ENCODE measurements around the gene MEIOB.

The MEIOB gene

GRCh38 chr16:1917665-1918350 lies 45.8 kb upstream of the MEIOB start:
- intact Hi-C loops (cut with DNase I; ENCODE audit: low total_unique reads): no loop called here
- Histone ChIP-seq H3K4me3 (no peak overlapping the region), H3K4me1 (peaks cover 0 to 14% (median 4%) of the 10 kb centered on the region in 4 donors), H3K27me3 (peaks cover 0 to 97% of the 10 kb centered on the region in 2 donors), H3K36me3 (no peaks in the 10 kb centered on the region), H3K27ac (no peak overlapping the region), H3K9me3 (no peaks in the 10 kb centered on the region)
- TF ChIP-seq CTCF (IDR thresholded peaks at IDR 0.05): no peak
- DNase-seq: no peak

- no peak for TF ChIP-seq CTCF (IDR thresholded peaks at IDR 0.05)
- intact Hi-C loops (cut with DNase I; ENCODE audit: low total_unique reads): no loop called here
- Histone ChIP-seq H3K9me3 (no peaks in the 10 kb centered on the region), H3K4me1 (peaks cover 0 to 14% (median 4%) of the 10 kb centered on the region in 4 donors), H3K36me3 (no peaks in the 10 kb centered on the region), H3K27me3 (peaks cover 0 to 92% of the 10 kb centered on the region in 2 donors), H3K4me3 (no peak overlapping the region), H3K27ac (no peak overlapping the region)
- no peak for DNase-seq
Observed at GRCh38 chr16:1917056-1917664, 45.2 kb upstream of the MEIOB start.

- no peak for DNase-seq
- H3K4me3 ChIP-seq: no peak overlapping the region
- peaks cover 0 to 92% of the 10 kb centered on the region in 2 donors for H3K27me3 ChIP-seq
- no peak overlapping the region for H3K27ac ChIP-seq
- no peaks in the 10 kb centered on the region for H3K36me3 ChIP-seq
- no peaks in the 10 kb centered on the region for H3K9me3 ChIP-seq
- intact Hi-C loops (cut with DNase I; ENCODE audit: low total_unique reads): no loop called here
- no peak for TF ChIP-seq CTCF (IDR thresholded peaks at IDR 0.05)
- peaks cover 0 to 14% (median 4%) of the 10 kb centered on the region in 4 donors for H3K4me1 ChIP-seq
Observed at GRCh38 chr16:1916640-1916990, 44.7 kb upstream of the MEIOB start.

- DNase-seq: no peak
- Histone ChIP-seq H3K4me1 (peaks cover 0 to 14% (median 4%) of the 10 kb centered on the region in 4 donors), H3K36me3 (no peaks in the 10 kb centered on the region), H3K27ac (no peak overlapping the region), H3K4me3 (no peak overlapping the region), H3K27me3 (peaks cover 0 to 89% of the 10 kb centered on the region in 2 donors), H3K9me3 (no peaks in the 10 kb centered on the region)
- no peak for TF ChIP-seq CTCF (IDR thresholded peaks at IDR 0.05)
- intact Hi-C loops (cut with DNase I; ENCODE audit: low total_unique reads): no loop called here
Observed at GRCh38 chr16:1915732-1916639, 44.0 kb upstream of the MEIOB start.

- intact Hi-C loops (cut with DNase I; ENCODE audit: low total_unique reads): no loop called here
- H3K27me3 ChIP-seq: peaks cover 0 to 84% of the 10 kb centered on the region in 2 donors
Observed at GRCh38 chr16:1914988-1915387, 43.0 kb upstream of the MEIOB start.

More at GRCh38 chr16:1914988-1915387, 43.0 kb upstream of the MEIOB start:
- TF ChIP-seq CTCF (IDR thresholded peaks at IDR 0.05): no peak
- H3K9me3 ChIP-seq: no peaks in the 10 kb centered on the region
- peaks cover 0 to 14% (median 4%) of the 10 kb centered on the region in 4 donors for H3K4me1 ChIP-seq
- H3K4me3 ChIP-seq: no peak overlapping the region
- H3K27ac ChIP-seq: no peak overlapping the region
- no peak for DNase-seq
- no peaks in the 10 kb centered on the region for H3K36me3 ChIP-seq

Data from tibial artery (tissue), 4 donors.